Activated T-helper 17 cell treated with anti-CD3 and anti-CD28 coated beads, Interleukin-2, amount 50 U/mL, for 72 hours (primary cell): ENCODE measurements around the gene SLC2A4. TPM values are rescaled to one million over a fixed set of nuclear protein-coding genes. Genes with fewer than 3 reads are reported as not detected.
A peak's percentile ranks its signal among the peaks of the same experiment; 100 is the strongest.

Experiments
- ATAC-seq: fragments of 150-1000 bp; cut with Tn5 transposase; replicated peaks from 2 replicates; pipeline ENCODE4 v1.10.0; 2021; ENCODE audit warnings: mild to moderate bottlenecking, moderate library complexity
- H3K27ac Mint-ChIP-seq: one replicate; pipeline ENCODE4 v1.8.0; 2022; ENCODE audit warnings: mixed read lengths
- H3K27me3 Mint-ChIP-seq: one replicate; pipeline ENCODE4 v1.8.0; 2022; ENCODE audit warnings: mixed read lengths
- H3K36me3 Mint-ChIP-seq: one replicate; pipeline ENCODE4 v1.8.0; 2022; ENCODE audit warnings: low read depth, mild to moderate bottlenecking, mixed read lengths
- H3K4me1 Mint-ChIP-seq: one replicate; pipeline ENCODE4 v1.8.0; 2022; ENCODE audit warnings: mixed read lengths
- H3K4me3 Mint-ChIP-seq: one replicate; pipeline ENCODE4 v1.8.0; 2022; ENCODE audit warnings: mild to moderate bottlenecking, mixed read lengths
- H3K9me3 Mint-ChIP-seq: one replicate; pipeline ENCODE4 v1.8.0; 2022; ENCODE audit warnings: mixed read lengths
- total RNA-seq, 2 donors: library from RNA; stranded (reverse); gene quantifications; one replicate each; pipeline ENCODE4 v1.2.3, GENCODE V29; 2022

SLC2A4 gene
- total RNA-seq, 2 donors from 2014 or later: not detected

GRCh38 chr17:7253082-7253481 lies 28.4 kb upstream of the SLC2A4 start:
- H3K4me3 Mint-ChIP-seq: peak overlapping the region; percentile 93
- H3K36me3 Mint-ChIP-seq: peaks cover 92% of the 10 kb centered on the region
- peaks cover 16% of the 10 kb centered on the region for H3K4me1 Mint-ChIP-seq
- no peak for ATAC-seq
- no peaks in the 10 kb centered on the region for H3K27me3 Mint-ChIP-seq
- no peaks in the 10 kb centered on the region for H3K9me3 Mint-ChIP-seq
- peak overlapping the region; percentile 100 for H3K27ac Mint-ChIP-seq

GRCh38 chr17:7254511-7254910 lies 27.0 kb upstream of the SLC2A4 start:
- peak overlapping the region; percentile 7 for H3K4me3 Mint-ChIP-seq
- peak overlapping the region; percentile 33 for H3K27ac Mint-ChIP-seq
- H3K9me3 Mint-ChIP-seq: no peaks in the 10 kb centered on the region

GRCh38 chr17:7256766-7257456 lies 24.6 kb upstream of the SLC2A4 start:
- Mint-ChIP-seq H3K4me1 (peaks cover 11% of the 10 kb centered on the region), H3K9me3 (no peaks in the 10 kb centered on the region), H3K4me3 (no peak overlapping the region), H3K27me3 (no peaks in the 10 kb centered on the region), H3K27ac (peak overlapping the region; percentile 46), H3K36me3 (peaks cover 84% of the 10 kb centered on the region)
- ATAC-seq: no peak

More at GRCh38 chr17:7254511-7254910, 27.0 kb upstream of the SLC2A4 start:
- peaks cover 11% of the 10 kb centered on the region for H3K4me1 Mint-ChIP-seq
- H3K36me3 Mint-ChIP-seq: peaks cover 94% of the 10 kb centered on the region
- ATAC-seq: no peak
- H3K27me3 Mint-ChIP-seq: no peaks in the 10 kb centered on the region

- Mint-ChIP-seq H3K4me3 (no peak overlapping the region), H3K27ac (no peak overlapping the region), H3K27me3 (peaks cover 11% of the 10 kb centered on the region), H3K36me3 (peaks cover 63% of the 10 kb centered on the region), H3K9me3 (no peaks in the 10 kb centered on the region), H3K4me1 (peaks cover 10% of the 10 kb centered on the region)
- ATAC-seq: no peak
Observed at GRCh38 chr17:7258731-7259554, 22.6 kb upstream of the SLC2A4 start.

- Mint-ChIP-seq H3K4me1 (peaks cover 10% of the 10 kb centered on the region), H3K27me3 (peaks cover 13% of the 10 kb centered on the region), H3K4me3 (no peak overlapping the region), H3K9me3 (no peaks in the 10 kb centered on the region), H3K36me3 (peaks cover 58% of the 10 kb centered on the region), H3K27ac (no peak overlapping the region)
- ATAC-seq: no peak
Observed at GRCh38 chr17:7259555-7259889, 22.0 kb upstream of the SLC2A4 start.

- Mint-ChIP-seq H3K9me3 (no peaks in the 10 kb centered on the region), H3K4me1 (peaks cover 10% of the 10 kb centered on the region), H3K4me3 (peak overlapping the region; percentile 77), H3K27me3 (peaks cover 13% of the 10 kb centered on the region), H3K36me3 (peaks cover 51% of the 10 kb centered on the region), H3K27ac (no peak overlapping the region)
- no peak for ATAC-seq
Observed at GRCh38 chr17:7260151-7260550, 21.4 kb upstream of the SLC2A4 start.

- peaks cover 13% of the 10 kb centered on the region for H3K27me3 Mint-ChIP-seq
- H3K4me3 Mint-ChIP-seq: peak overlapping the region; percentile 77
- H3K9me3 Mint-ChIP-seq: no peaks in the 10 kb centered on the region
- peaks cover 10% of the 10 kb centered on the region for H3K4me1 Mint-ChIP-seq
- no peak overlapping the region for H3K27ac Mint-ChIP-seq
- peak; percentile 75 for ATAC-seq
- H3K36me3 Mint-ChIP-seq: peaks cover 45% of the 10 kb centered on the region
Observed at GRCh38 chr17:7260651-7261378, 20.7 kb upstream of the SLC2A4 start.

- ATAC-seq: peak; percentile 49
- H3K4me1 Mint-ChIP-seq: peaks cover 10% of the 10 kb centered on the region
- H3K27ac Mint-ChIP-seq: no peak overlapping the region
- peak overlapping the region; percentile 77 for H3K4me3 Mint-ChIP-seq
- H3K9me3 Mint-ChIP-seq: no peaks in the 10 kb centered on the region
- peaks cover 14% of the 10 kb centered on the region for H3K27me3 Mint-ChIP-seq
- peaks cover 37% of the 10 kb centered on the region for H3K36me3 Mint-ChIP-seq
Observed at GRCh38 chr17:7261379-7262191, 19.9 kb upstream of the SLC2A4 start.

- peaks cover 17% of the 10 kb centered on the region for H3K27me3 Mint-ChIP-seq
- H3K9me3 Mint-ChIP-seq: no peaks in the 10 kb centered on the region
- no peak for ATAC-seq
- H3K27ac Mint-ChIP-seq: no peak within 1 kb of the TSS
- peak within 1 kb of the TSS; percentile 77 for H3K4me3 Mint-ChIP-seq
- peaks cover 29% of the 10 kb centered on the region for H3K36me3 Mint-ChIP-seq
- H3K4me1 Mint-ChIP-seq: peaks cover 10% of the 10 kb centered on the region
Observed at GRCh38 chr17:7262192-7262934, 19.2 kb upstream of the SLC2A4 start, which contains the start of gene CLDN7. CLDN7 (minus strand) TSS chr17:7262478; CDS start chr17:7262043, 435 bp downstream.

GRCh38 chr17:7262935-7263800 lies 18.4 kb upstream of the SLC2A4 start:
- Mint-ChIP-seq H3K36me3 (peaks cover 21% of the 10 kb centered on the region), H3K27me3 (peaks cover 17% of the 10 kb centered on the region), H3K4me3 (peak overlapping the region; percentile 77), H3K4me1 (peaks cover 10% of the 10 kb centered on the region), H3K27ac (no peak overlapping the region), H3K9me3 (no peaks in the 10 kb centered on the region)
- ATAC-seq: no peak

- peak overlapping the region; percentile 77 for H3K4me3 Mint-ChIP-seq
- peaks cover 15% of the 10 kb centered on the region for H3K36me3 Mint-ChIP-seq
- peaks cover 17% of the 10 kb centered on the region for H3K27me3 Mint-ChIP-seq
- no peak overlapping the region for H3K27ac Mint-ChIP-seq
- ATAC-seq: no peak
- peaks cover 10% of the 10 kb centered on the region for H3K4me1 Mint-ChIP-seq
- H3K9me3 Mint-ChIP-seq: no peaks in the 10 kb centered on the region
Observed at GRCh38 chr17:7263801-7264078, 17.8 kb upstream of the SLC2A4 start.

- H3K36me3 Mint-ChIP-seq: no peaks in the 10 kb centered on the region
- ATAC-seq: no peak
- no peaks in the 10 kb centered on the region for H3K9me3 Mint-ChIP-seq
- H3K4me3 Mint-ChIP-seq: no peak overlapping the region
- H3K27me3 Mint-ChIP-seq: peaks cover 17% of the 10 kb centered on the region
- no peak overlapping the region for H3K27ac Mint-ChIP-seq
- peaks cover 10% of the 10 kb centered on the region for H3K4me1 Mint-ChIP-seq
Observed at GRCh38 chr17:7266784-7267183, 14.7 kb upstream of the SLC2A4 start.

GRCh38 chr17:7279448-7279847 lies 2.1 kb upstream of the SLC2A4 start:
- no peak overlapping the region for H3K27ac Mint-ChIP-seq
- no peaks in the 10 kb centered on the region for H3K36me3 Mint-ChIP-seq
- peaks cover 16% of the 10 kb centered on the region for H3K27me3 Mint-ChIP-seq
- H3K4me1 Mint-ChIP-seq: peaks cover 6% of the 10 kb centered on the region
- ATAC-seq: no peak
- no peak overlapping the region for H3K4me3 Mint-ChIP-seq
- H3K9me3 Mint-ChIP-seq: no peaks in the 10 kb centered on the region
